Naive B cell (primary cell): Measurements from ENCODE around the gene DPP10. TPM values are rescaled to one million over a fixed set of nuclear protein-coding genes. Genes with fewer than 3 reads are reported as not detected.

Experiments
- ATAC-seq, 2 donors: fragments of 150-1000 bp; cut with Tn5 transposase; 2 replicates each; pipeline ENCODE4 v1.10.0; 2021; ENCODE audit warnings: low read depth in 2 of 2, mild to moderate bottlenecking in 2 of 2, moderate library complexity in 2 of 2
- DNase-seq: peaks from one replicate; pipeline ENCODE4 v3.0.0; 2022
- H3K27ac Mint-ChIP-seq, 6 donors: one replicate each; pipeline ENCODE4 v1.8.0; 2020 to 2022; ENCODE audit warnings: mild to moderate bottlenecking in 6 of 6, mixed read lengths in 6 of 6, moderate library complexity in 5 of 6, inconsistent platforms in 2 of 6
- H3K27me3 Mint-ChIP-seq, 3 donors: one replicate each; pipeline ENCODE4 v1.8.0; 2021 to 2022; ENCODE audit warnings: mixed read lengths in 3 of 3, mild to moderate bottlenecking in 1 of 3
- H3K36me3 Mint-ChIP-seq, 2 donors: one replicate each; pipeline ENCODE4 v1.8.0; 2020 to 2022; ENCODE audit warnings: mixed read lengths in 2 of 2, inconsistent platforms in 1 of 2, mild to moderate bottlenecking in 1 of 2
- H3K4me1 Mint-ChIP-seq, 3 donors: one replicate each; pipeline ENCODE4 v1.8.0; 2020 to 2022; ENCODE audit warnings: mixed read lengths in 3 of 3, inconsistent platforms in 1 of 3, mild to moderate bottlenecking in 1 of 3, moderate library complexity in 1 of 3
- H3K4me3 Mint-ChIP-seq, 8 donors: one replicate each; pipeline ENCODE4 v1.8.0; 2020 to 2022; ENCODE audit warnings: mild to moderate bottlenecking in 8 of 8, mixed read lengths in 8 of 8, moderate library complexity in 8 of 8, inconsistent platforms in 2 of 8
- H3K9me3 Mint-ChIP-seq, 7 donors: one replicate each; pipeline ENCODE4 v1.8.0; 2020 to 2022; ENCODE audit warnings: mixed read lengths in 7 of 7, mild to moderate bottlenecking in 5 of 7, inconsistent platforms in 2 of 7, moderate library complexity in 1 of 7
- polyA plus RNA-seq, 6 donors: library from polyadenylated mRNA; unstranded; fragments of 300-500 nt; fragmentation: Illumina TruSeq; gene quantifications; one replicate each; pipeline ENCODE4 v1.2.3, GENCODE V29; 2021; ENCODE audit warnings: low read depth in 6 of 6

The DPP10 gene
- polyA plus RNA-seq, 6 donors from 2014 or later = not detected

DNA sequence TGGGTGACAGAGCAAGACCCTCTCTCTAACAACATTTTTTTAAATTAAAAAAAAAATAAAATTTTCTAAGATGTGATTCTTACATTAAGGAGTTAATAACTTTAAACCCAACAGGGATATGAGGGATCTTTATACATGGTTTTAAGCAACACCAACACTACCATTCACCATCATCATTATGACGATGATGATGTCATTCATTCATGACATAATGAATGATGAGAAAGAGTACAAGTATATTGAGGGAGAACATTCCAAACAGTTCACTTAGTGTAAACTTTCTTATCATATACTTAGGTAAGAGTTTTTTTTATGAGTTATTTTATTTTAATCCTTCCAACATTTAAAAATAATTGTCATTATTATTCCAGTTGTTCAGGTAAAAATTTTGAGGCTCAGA, 863.3 kb downstream of the DPP10 start:
- H3K4me1 Mint-ChIP-seq = no peaks in the 10 kb centered on the region
- no peaks in the 10 kb centered on the region for H3K36me3 Mint-ChIP-seq
- DNase-seq (no peak), ATAC-seq (no peak)
- no peaks in the 10 kb centered on the region for H3K27me3 Mint-ChIP-seq
- H3K9me3 Mint-ChIP-seq = peaks cover 0 to 11% (median 4%) of the 10 kb centered on the region in 7 donors
- H3K4me3 Mint-ChIP-seq = no peak overlapping the region
- no peak overlapping the region for H3K27ac Mint-ChIP-seq

DNA sequence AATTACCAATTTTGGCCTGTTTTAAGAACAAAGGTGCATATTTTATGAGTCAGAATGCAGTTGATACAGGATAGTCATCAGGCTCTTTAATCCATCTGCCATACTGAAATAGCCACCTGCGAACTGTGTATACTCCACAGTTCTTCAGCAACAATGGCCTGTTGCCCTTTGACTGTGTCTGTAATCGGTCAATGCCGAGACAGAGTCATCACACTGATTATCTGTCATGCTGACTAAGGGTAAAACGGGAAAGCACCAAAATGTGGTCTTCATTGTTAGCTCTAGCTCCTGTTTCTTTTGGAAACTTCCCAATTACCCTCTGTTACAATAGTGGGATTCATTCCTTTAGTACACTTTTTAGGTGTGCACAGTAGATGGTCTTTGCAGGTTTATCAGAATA, 871.7 kb downstream of the DPP10 start:
- H3K27me3 Mint-ChIP-seq = no peaks in the 10 kb centered on the region
- H3K9me3 Mint-ChIP-seq = peaks cover 0 to 9% (median 4%) of the 10 kb centered on the region in 7 donors
- H3K4me3 Mint-ChIP-seq = no peak overlapping the region
- H3K4me1 Mint-ChIP-seq = no peaks in the 10 kb centered on the region
- H3K36me3 Mint-ChIP-seq = no peaks in the 10 kb centered on the region
- ATAC-seq = no peak
- H3K27ac Mint-ChIP-seq = no peak overlapping the region
- DNase-seq = no peak

DNA sequence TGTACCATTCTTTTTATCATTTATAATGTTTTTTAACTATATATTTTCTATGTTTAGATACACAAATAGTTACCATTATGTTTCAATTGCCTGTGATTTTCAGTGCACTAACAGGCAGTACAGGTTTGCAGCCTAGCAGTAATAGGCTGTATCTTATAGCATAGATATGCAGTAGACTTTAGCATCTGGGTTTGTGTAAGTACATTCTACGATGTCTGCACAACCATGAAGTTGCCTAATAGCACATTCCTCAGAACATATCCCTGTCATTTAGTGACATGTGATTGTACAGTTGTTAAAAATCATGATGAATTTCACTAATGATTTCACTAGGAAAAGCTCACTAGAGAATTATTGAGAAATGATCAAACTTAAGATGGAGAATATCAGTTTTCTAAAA, 884.6 kb downstream of the DPP10 start:
- H3K4me1 Mint-ChIP-seq = no peaks in the 10 kb centered on the region
- peaks cover 0 to 10% (median 7%) of the 10 kb centered on the region in 7 donors for H3K9me3 Mint-ChIP-seq
- no peak overlapping the region for H3K4me3 Mint-ChIP-seq
- ATAC-seq (no peak), DNase-seq (no peak)
- H3K27me3 Mint-ChIP-seq = no peaks in the 10 kb centered on the region
- H3K36me3 Mint-ChIP-seq = no peaks in the 10 kb centered on the region
- H3K27ac Mint-ChIP-seq = no peak overlapping the region

DNA sequence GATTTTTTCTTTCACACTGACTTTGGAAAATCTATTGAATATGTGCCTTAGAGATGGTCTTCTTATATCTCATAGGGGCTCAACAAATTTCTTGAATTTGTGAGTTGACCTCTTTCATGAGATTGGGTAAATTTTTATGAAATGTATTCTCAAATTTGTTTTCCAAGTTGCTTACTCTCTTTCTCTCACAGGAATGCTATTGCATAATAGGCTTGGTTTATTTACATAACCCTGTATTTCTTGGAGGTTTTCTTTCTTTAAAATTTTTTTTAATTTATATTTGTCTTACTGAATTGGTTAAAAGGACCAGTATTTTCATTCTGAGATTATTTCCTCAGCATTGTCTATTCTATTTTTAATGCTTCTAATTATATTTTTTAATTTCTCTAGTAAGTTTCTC, 917.1 kb downstream of the DPP10 start:
- H3K27ac Mint-ChIP-seq = no peak overlapping the region
- H3K4me3 Mint-ChIP-seq = no peak overlapping the region
- H3K27me3 Mint-ChIP-seq = no peaks in the 10 kb centered on the region
- no peaks in the 10 kb centered on the region for H3K36me3 Mint-ChIP-seq
- ATAC-seq (no peak), DNase-seq (no peak)
- H3K9me3 Mint-ChIP-seq = peaks cover 3 to 44% (median 25%) of the 10 kb centered on the region in 7 donors
- H3K4me1 Mint-ChIP-seq = no peaks in the 10 kb centered on the region

DNA sequence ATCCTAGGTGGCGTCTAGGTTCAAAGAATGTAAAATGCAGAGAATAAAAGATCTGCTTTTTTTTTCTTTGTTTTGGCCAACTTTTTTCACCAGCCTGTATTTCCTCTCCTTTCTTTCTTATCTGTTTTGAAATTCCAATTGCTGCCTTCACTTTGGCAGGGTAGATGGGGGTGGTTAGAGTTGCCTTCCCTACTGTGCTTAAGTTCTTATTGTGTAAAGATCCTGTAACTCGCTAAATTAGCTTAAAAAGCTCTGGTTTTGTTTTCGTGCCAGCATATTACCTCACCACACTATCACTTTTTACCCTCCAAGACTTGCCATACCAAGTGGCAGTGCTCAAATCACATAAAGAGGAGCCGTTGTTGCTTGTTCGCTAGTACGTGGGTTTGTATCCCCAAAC, 921.7 kb downstream of the DPP10 start:
- DNase-seq (no peak), ATAC-seq (no peak)
- Mint-ChIP-seq H3K27ac (no peak overlapping the region), H3K4me3 (no peak overlapping the region), H3K27me3 (no peaks in the 10 kb centered on the region), H3K9me3 (peaks cover 0 to 20% (median 9%) of the 10 kb centered on the region in 7 donors), H3K4me1 (no peaks in the 10 kb centered on the region), H3K36me3 (no peaks in the 10 kb centered on the region)

DNA sequence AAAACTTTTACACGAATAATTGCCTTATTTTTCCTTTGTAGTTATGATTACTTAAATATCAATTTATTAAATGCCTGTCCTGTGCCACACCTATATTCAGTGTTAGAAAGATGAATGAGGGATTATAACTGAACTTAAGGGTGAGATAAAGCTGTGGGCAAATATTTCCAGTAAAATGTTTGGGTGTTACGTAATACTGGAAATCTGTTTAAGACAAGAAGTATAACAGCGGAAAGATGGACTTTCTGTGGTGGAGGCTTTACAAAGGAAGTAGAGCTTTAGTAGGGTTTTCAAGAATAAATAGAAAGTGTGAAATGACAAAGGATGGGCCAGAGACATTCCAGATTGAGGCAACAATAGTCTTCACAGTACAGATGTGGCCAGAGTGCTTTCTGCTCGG, 927.0 kb downstream of the DPP10 start:
- Mint-ChIP-seq H3K36me3 (peaks cover 4 to 8% of the 10 kb centered on the region in 2 donors), H3K4me3 (no peak overlapping the region), H3K9me3 (peaks cover 9 to 28% (median 18%) of the 10 kb centered on the region in 7 donors), H3K4me1 (no peaks in the 10 kb centered on the region), H3K27me3 (no peaks in the 10 kb centered on the region), H3K27ac (no peak overlapping the region)
- ATAC-seq (no peak), DNase-seq (no peak)

DNA sequence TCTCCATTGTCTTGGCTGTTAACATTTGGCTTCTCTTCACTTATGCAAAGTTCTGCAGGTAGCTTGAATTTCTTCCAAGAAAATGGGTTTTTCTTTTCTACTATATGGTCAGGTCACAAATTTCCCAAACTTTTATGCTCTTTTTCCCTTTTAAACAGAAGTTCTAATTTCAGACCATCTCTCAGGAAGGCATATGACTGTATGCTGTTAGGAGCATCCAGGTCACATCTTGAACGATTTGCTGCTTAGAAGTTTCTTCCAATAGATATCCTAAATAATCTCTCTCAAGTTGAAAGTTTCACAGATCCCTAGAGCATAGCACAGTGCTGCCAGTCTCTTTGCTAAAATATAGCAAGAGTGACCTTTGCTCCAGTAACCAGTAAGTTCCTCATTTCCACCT, 932.5 kb downstream of the DPP10 start:
- DNase-seq (no peak), ATAC-seq (no peak)
- peaks cover 4 to 17% of the 10 kb centered on the region in 2 donors for H3K36me3 Mint-ChIP-seq
- peaks cover 20 to 46% (median 32%) of the 10 kb centered on the region in 7 donors for H3K9me3 Mint-ChIP-seq
- no peak overlapping the region for H3K4me3 Mint-ChIP-seq
- H3K4me1 Mint-ChIP-seq = no peaks in the 10 kb centered on the region
- no peaks in the 10 kb centered on the region for H3K27me3 Mint-ChIP-seq
- no peak overlapping the region for H3K27ac Mint-ChIP-seq

DNA sequence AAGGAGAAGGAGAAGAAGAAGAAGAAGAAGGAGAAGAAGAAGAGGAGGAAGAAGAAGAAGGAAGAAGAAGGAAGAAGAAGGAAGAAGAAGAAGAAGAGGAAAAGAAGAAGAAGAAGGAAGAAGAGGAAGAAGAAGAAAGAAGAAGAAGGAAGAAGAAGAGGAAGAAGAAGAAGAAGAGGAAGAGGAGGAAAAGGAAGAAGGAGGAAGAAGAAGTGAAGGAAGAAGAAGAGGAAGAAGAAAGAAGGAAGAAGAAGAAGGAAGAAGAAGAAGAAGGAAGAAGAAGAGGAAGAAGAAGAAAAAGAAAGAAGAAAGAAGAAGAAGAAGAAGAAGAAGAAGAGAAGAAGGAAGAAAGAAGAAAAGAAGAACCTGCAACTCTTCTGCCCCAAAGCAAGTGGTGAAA, 942.0 kb downstream of the DPP10 start:
- no peaks in the 10 kb centered on the region for H3K27me3 Mint-ChIP-seq
- H3K27ac Mint-ChIP-seq = no peak overlapping the region
- DNase-seq = no peak
- H3K4me1 Mint-ChIP-seq = no peaks in the 10 kb centered on the region
- H3K4me3 Mint-ChIP-seq = no peak overlapping the region
- H3K9me3 Mint-ChIP-seq = peaks cover 8 to 39% (median 20%) of the 10 kb centered on the region in 7 donors
- no peaks in the 10 kb centered on the region for H3K36me3 Mint-ChIP-seq
- ATAC-seq = no peak

DNA sequence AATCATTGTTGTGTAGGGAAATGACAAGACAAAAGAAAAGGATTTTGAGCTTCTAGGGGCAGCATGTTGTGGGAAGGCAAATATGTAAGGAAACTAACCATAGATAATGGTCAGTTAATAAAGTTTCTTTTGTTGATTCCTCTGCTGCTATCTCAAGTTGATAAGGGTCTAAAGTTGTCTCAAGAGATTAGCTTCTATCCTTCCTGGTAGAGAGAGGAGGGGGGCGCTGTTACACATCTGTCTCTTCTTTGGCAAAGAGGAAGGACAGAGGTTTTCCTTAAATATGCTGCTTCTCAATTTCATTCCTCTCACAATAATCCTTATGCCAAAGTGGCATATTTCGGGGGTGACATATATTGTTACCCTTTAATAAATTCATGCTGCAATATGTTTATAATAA, 944.0 kb downstream of the DPP10 start:
- no peak for DNase-seq
- H3K4me1 Mint-ChIP-seq = no peaks in the 10 kb centered on the region
- no peak overlapping the region for H3K4me3 Mint-ChIP-seq
- ATAC-seq = no peak
- H3K27me3 Mint-ChIP-seq = no peaks in the 10 kb centered on the region
- H3K36me3 Mint-ChIP-seq = no peaks in the 10 kb centered on the region
- peaks cover 7 to 40% (median 10%) of the 10 kb centered on the region in 7 donors for H3K9me3 Mint-ChIP-seq
- no peak overlapping the region for H3K27ac Mint-ChIP-seq

DNA sequence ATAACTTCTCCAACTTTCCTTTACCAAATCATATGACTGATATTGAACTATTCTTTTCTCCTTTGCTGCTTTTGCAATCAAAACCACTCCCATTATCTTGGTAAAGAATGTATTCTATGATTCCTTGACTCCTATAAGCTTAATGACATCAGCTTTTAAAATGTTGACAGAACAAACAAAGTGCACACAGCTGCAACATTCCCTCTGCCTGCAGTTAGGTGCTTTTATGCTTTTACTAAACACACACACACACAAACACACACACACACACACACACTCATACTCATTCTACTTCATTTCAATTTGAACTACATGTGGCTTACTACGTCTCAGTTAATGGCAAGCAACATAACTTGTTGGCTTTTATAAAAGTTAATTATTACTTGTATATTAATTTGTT, 946.6 kb downstream of the DPP10 start:
- no peaks in the 10 kb centered on the region for H3K27me3 Mint-ChIP-seq
- H3K36me3 Mint-ChIP-seq = no peaks in the 10 kb centered on the region
- no peaks in the 10 kb centered on the region for H3K4me1 Mint-ChIP-seq
- peaks cover 5 to 27% (median 8%) of the 10 kb centered on the region in 7 donors for H3K9me3 Mint-ChIP-seq
- H3K27ac Mint-ChIP-seq = no peak overlapping the region
- ATAC-seq = no peak
- DNase-seq = no peak
- no peak overlapping the region for H3K4me3 Mint-ChIP-seq

DNA sequence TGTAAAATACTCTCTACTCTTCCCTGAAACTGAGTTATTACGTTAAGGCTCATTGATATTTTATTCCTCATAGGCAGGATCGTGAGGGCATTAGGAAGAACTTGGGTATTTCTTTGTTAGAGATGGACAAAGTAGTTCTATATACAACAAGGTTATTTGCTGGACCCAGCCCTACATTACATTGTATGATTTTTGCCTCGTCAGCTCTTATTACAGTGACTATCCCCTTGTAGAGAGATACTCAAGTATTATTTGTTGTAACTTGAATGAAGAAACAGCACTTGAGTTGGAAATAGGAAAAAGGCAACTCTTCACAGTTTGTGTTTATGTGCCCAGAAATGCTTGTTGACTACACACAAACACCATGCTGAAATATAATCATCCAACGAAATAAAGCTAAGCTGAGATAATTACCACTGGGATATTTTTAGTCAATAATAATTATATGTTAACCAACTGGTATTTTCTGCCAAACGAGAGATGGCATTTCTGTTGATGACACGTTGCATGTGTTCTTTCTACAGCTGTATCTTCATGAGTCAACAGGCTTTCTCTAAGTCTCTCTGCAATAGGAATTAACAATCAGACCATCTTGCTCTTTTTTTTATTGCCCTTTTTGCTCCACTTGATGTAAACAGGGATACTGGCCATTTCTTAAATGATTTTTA, 947.6 kb downstream of the DPP10 start:
- no peaks in the 10 kb centered on the region for H3K36me3 Mint-ChIP-seq
- DNase-seq = no peak
- no peaks in the 10 kb centered on the region for H3K4me1 Mint-ChIP-seq
- no peak for ATAC-seq
- H3K27me3 Mint-ChIP-seq = no peaks in the 10 kb centered on the region
- H3K4me3 Mint-ChIP-seq = no peak overlapping the region
- H3K9me3 Mint-ChIP-seq = peaks cover 2 to 17% (median 3%) of the 10 kb centered on the region in 7 donors
- no peak overlapping the region for H3K27ac Mint-ChIP-seq

DNA sequence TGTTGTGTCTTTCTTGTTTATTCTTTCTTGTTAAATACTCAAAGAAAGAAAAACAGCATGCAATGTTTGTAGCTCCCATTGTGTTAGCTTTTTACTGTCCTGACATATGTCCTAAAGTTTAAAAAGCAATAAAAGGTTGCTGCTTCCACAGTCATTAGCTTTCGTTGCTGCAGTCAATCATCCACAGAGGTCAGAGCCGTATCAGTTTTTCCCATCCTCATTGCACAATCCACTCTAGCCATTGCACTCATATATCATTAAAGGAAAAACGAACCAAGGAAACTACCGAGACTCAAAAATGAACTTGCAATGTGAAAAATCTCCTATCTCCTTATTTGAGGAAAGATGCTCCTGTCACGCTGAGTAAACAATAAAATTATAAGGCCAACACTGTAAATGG, 954.1 kb downstream of the DPP10 start:
- Mint-ChIP-seq H3K4me1 (no peaks in the 10 kb centered on the region), H3K27ac (no peak overlapping the region), H3K27me3 (no peaks in the 10 kb centered on the region), H3K4me3 (no peak overlapping the region), H3K9me3 (peaks cover 0 to 13% (median 5%) of the 10 kb centered on the region in 7 donors), H3K36me3 (no peaks in the 10 kb centered on the region)
- DNase-seq = no peak
- no peak for ATAC-seq

DNA sequence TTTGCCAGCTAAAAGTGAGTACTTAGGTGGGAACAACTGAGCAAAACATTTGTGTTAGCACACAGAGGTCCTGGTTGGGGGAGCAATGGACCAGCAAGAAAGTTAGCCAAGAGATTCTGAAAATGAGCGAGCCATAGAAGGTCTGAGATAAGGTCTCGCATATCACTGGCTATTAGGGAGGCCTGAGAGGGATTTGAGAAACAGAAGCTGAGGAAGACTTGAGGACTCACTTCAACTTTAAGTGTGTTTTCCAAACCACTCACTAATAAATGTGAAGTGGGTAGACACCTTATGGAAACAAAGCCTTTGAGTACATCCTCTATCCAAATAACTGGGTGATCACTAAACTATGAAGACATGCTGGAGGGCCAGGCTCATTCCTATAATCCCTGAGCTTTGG, 958.5 kb downstream of the DPP10 start:
- H3K27me3 Mint-ChIP-seq = no peaks in the 10 kb centered on the region
- H3K4me3 Mint-ChIP-seq = no peak overlapping the region
- peaks cover 0 to 13% (median 2%) of the 10 kb centered on the region in 7 donors for H3K9me3 Mint-ChIP-seq
- no peak for ATAC-seq
- no peaks in the 10 kb centered on the region for H3K36me3 Mint-ChIP-seq
- H3K4me1 Mint-ChIP-seq = no peaks in the 10 kb centered on the region
- no peak for DNase-seq
- H3K27ac Mint-ChIP-seq = no peak overlapping the region

DNA sequence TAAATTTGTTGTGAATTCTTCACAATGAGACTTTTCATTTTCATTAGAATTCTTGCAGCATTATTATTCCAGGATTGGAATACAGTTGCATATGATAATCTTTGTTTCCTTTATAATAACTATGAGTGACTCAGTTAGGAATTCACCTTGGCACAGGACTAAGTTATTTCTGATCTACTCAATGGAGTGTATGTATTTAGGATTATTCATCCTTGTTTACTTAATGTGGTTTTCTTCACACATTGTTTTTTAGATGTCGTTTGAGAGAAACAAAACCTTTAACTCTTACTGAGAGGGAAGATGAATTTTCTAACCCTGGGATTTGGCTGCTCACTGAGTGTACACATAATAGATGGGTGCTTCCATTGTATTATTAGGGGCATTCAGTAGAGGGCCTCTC, 970.1 kb downstream of the DPP10 start:
- Mint-ChIP-seq H3K36me3 (no peaks in the 10 kb centered on the region), H3K4me3 (no peak overlapping the region), H3K27ac (no peak overlapping the region), H3K4me1 (no peaks in the 10 kb centered on the region), H3K27me3 (no peaks in the 10 kb centered on the region), H3K9me3 (peaks cover 0 to 25% (median 4%) of the 10 kb centered on the region in 7 donors)
- ATAC-seq (no peak), DNase-seq (no peak)

DNA sequence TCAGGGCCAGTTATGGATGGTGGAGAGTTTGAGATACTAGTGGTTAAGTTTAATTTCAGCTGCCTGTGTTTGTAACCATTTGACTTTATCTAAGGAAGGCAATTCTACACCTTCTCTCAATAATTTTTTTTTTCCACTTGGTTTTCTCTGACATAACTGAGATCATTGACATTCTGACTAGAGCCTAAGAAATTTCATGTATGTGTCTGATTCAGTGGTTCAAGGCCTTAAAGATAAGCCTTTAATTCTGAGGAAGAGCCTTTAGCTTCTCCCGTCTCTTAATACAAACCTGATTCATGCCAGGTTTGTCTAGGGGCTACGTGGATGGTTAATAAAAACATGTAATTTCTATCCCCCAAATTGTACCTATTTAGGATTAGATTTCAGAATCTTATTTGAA, 971.4 kb downstream of the DPP10 start:
- Mint-ChIP-seq H3K36me3 (no peaks in the 10 kb centered on the region), H3K27ac (no peak overlapping the region), H3K4me1 (no peaks in the 10 kb centered on the region), H3K27me3 (no peaks in the 10 kb centered on the region), H3K4me3 (no peak overlapping the region), H3K9me3 (peaks cover 0 to 29% (median 5%) of the 10 kb centered on the region in 7 donors)
- DNase-seq = no peak
- no peak for ATAC-seq
